Esophagus muscularis mucosa (tissue), 4 donors: ENCODE data around the gene SH3PXD2A. TPM values are rescaled to one million over a fixed set of nuclear protein-coding genes. Genes with fewer than 3 reads are reported as not detected.

Experiments used
- DNase-seq: peaks from one replicate; pipeline ENCODE4 v3.0.0-alpha.2; 2017; ENCODE audit errors: extremely low spot score
- H3K27ac ChIP-seq, 4 donors: fragments of 200-600 bp; sonication (generic); replicated peaks in 1 of 4; 1 replicate in 3 of 4; 2 replicates in 1 of 4; pipeline ENCODE4 v1.5.1; 2016 to 2019; ENCODE audit warnings: mild to moderate bottlenecking in 1 of 4
- H3K27me3 ChIP-seq, 4 donors: fragments of 200-600 bp; sonication (generic); one replicate each; pipeline versions ENCODE4 v1.5.1 to v1.6.0; 2016 to 2019
- H3K36me3 ChIP-seq, 4 donors: fragments of 200-600 bp; sonication (generic); one replicate each; pipeline ENCODE4 v1.5.1; 2016 to 2019
- H3K4me1 ChIP-seq, 4 donors: fragments of 200-600 bp; sonication (generic); one replicate each; pipeline ENCODE4 v1.5.1; 2016 to 2019
- H3K4me3 ChIP-seq, 4 donors: fragments of 200-600 bp; sonication (generic); 1 replicate in 2 of 4; 2 replicates in 2 of 4; pipeline ENCODE4 v1.5.1; 2016 to 2019; ENCODE audit warnings: mild to moderate bottlenecking in 4 of 4, moderate library complexity in 1 of 4
- H3K9me3 ChIP-seq, 4 donors: fragments of 200-600 bp; sonication (generic); 1 replicate in 3 of 4; 2 replicates in 1 of 4; pipeline ENCODE4 v1.5.1; 2016 to 2019
- CTCF ChIP-seq, 3 experiments: fragments of 200-600 bp in 2 of 3; fragments of 450-650 bp in 1 of 3; sonication (generic) in 2 of 3; IDR thresholded peaks; one replicate each; pipeline ENCODE4 v1.5.1; 2017 to 2019; ENCODE audit warnings: antibody characterized with exemption in 3 of 3, mild to moderate bottlenecking in 2 of 3, moderate library complexity in 1 of 3
- EP300 ChIP-seq: sonication (generic); formaldehyde crosslinking; IDR thresholded peaks from one replicate; pipeline ENCODE4 v1.6.1; 2017; ENCODE audit warnings: antibody characterized with exemption
- POLR2A ChIP-seq: fragments of 450-650 bp; IDR thresholded peaks from one replicate; pipeline ENCODE4 v1.6.1; 2017; ENCODE audit warnings: antibody characterized with exemption, moderate library complexity, mild to moderate bottlenecking, low read depth
- POLR2AphosphoS5 ChIP-seq, 2 donors: sonication (generic); formaldehyde crosslinking; IDR thresholded peaks; one replicate each; pipeline ENCODE4 v1.6.1; 2017; ENCODE audit warnings: antibody characterized with exemption in 2 of 2
- WGBS: methylation state at CpG from one replicate; pipeline ENCODE4 v1.1.5; 2018; 5-methylcytosine and 5-hydroxymethylcytosine counted together
- intact Hi-C: fragments of 100-400 bp; cut with DNase I; formaldehyde crosslinking; loops from one replicate; pipeline ENCODE4 v1.15.1; 2023
- small RNA-seq, 3 donors: library from RNA; depleted of rRNA; stranded (forward); fragments of <200 nt; gene quantifications; one replicate each; pipeline ENCODE3, GENCODE V24; 2016
- total RNA-seq, 4 donors: library from RNA; depleted of rRNA; stranded (reverse); fragments of >200 nt; gene quantifications; one replicate each; pipeline versions ENCODE4 v1.1.0 to v1.2.1, GENCODE V29; 2016

SH3PXD2A gene
- total RNA-seq, 4 donors from 2014 or later, result 30.5 to 69.3 (median 40.0) TPM

DNA sequence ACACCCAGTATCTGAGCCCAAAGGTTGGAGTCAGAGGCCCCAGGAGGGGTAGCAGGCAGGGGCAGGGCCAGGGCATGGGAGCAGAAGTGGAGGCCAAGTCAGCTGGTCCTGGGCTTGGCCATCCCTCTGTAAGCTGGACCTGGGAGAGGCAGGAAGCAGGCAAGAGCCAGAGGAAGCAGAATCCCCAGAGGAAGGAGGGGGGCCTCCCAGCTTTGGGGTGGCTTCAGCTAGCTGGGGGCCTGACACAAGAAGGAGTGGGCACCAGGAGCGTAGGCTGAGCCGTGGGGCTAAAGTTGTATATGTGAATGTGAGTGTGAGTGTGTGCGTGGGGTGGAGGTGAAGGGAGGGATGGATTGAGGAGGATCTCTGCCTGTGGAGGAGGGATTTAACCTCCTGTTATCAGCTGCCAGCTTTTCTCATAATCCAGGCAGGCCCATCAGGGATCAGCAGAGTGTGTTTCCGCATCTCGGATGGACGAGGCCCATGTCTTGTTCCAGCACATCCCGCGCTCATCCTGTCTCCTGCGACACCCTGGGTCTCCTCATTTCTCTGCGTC lies 307.9 kb downstream of the SH3PXD2A start:
- no peaks in the 10 kb centered on the region for H3K27me3 ChIP-seq
- 87% methylated on average over 10 of the region's 10 CpGs for WGBS
- H3K27ac ChIP-seq, result no peak overlapping the region

GRCh38 chr10:103546401-103546800 lies 309.0 kb downstream of the SH3PXD2A start:
- 90% methylated on average over 1 of the region's 1 CpG for WGBS
- peaks cover 11 to 21% (median 14%) of the 10 kb centered on the region in 4 donors for H3K4me1 ChIP-seq
- TF ChIP-seq POLR2A (no peak), EP300 (no peak), POLR2AphosphoS5 (IDR thresholded peaks at IDR 0.05) (no peak), CTCF (IDR thresholded peaks at IDR 0.05) (no peak)
- H3K9me3 ChIP-seq, result no peaks in the 10 kb centered on the region
- no peak for DNase-seq
- no peaks in the 10 kb centered on the region for H3K27me3 ChIP-seq
- no peak overlapping the region for H3K27ac ChIP-seq
- intact Hi-C loops, result no loop called here
- no peaks in the 10 kb centered on the region for H3K36me3 ChIP-seq
- no peak overlapping the region for H3K4me3 ChIP-seq

More for the DNA sequence above, 307.9 kb downstream of the SH3PXD2A start:
- peaks cover 10 to 19% (median 14%) of the 10 kb centered on the region in 4 donors for H3K4me1 ChIP-seq
- H3K9me3 ChIP-seq, result no peaks in the 10 kb centered on the region
- no peak for DNase-seq
- intact Hi-C loops, result no loop called here
- H3K4me3 ChIP-seq, result no peak overlapping the region
- no peak for TF ChIP-seq EP300
- no peaks in the 10 kb centered on the region for H3K36me3 ChIP-seq

GRCh38 chr10:103545771-103546281 lies 309.6 kb downstream of the SH3PXD2A start:
- no peak for DNase-seq
- Histone ChIP-seq H3K4me1 (peaks cover 11 to 21% (median 14%) of the 10 kb centered on the region in 4 donors), H3K4me3 (no peak overlapping the region), H3K36me3 (no peaks in the 10 kb centered on the region), H3K27me3 (no peaks in the 10 kb centered on the region), H3K27ac (no peak overlapping the region), H3K9me3 (no peaks in the 10 kb centered on the region)
- 94% methylated on average over 4 of the region's 4 CpGs for WGBS
- intact Hi-C loops, result no loop called here
- TF ChIP-seq EP300 (no peak), POLR2AphosphoS5 (IDR thresholded peaks at IDR 0.05) (no peak), CTCF (IDR thresholded peaks at IDR 0.05) (no peak), POLR2A (no peak)

- WGBS, result no CpG with 5 or more reads among the region's 1 CpG
- Histone ChIP-seq H3K27ac (no peak overlapping the region), H3K4me3 (no peak overlapping the region), H3K36me3 (no peaks in the 10 kb centered on the region), H3K9me3 (no peaks in the 10 kb centered on the region), H3K4me1 (peaks cover 11 to 21% (median 14%) of the 10 kb centered on the region in 4 donors), H3K27me3 (no peaks in the 10 kb centered on the region)
- intact Hi-C loops, result no loop called here
- TF ChIP-seq POLR2A (no peak), CTCF (IDR thresholded peaks at IDR 0.05) (no peak), EP300 (no peak), POLR2AphosphoS5 (IDR thresholded peaks at IDR 0.05) (no peak)
- no peak for DNase-seq
Observed at GRCh38 chr10:103545366-103545765, 310.0 kb downstream of the SH3PXD2A start.

GRCh38 chr10:103544657-103545310 lies 310.6 kb downstream of the SH3PXD2A start:
- no peak for TF ChIP-seq POLR2A
- no peak for TF ChIP-seq CTCF (IDR thresholded peaks at IDR 0.05)
- no peak for TF ChIP-seq POLR2AphosphoS5 (IDR thresholded peaks at IDR 0.05)
- TF ChIP-seq EP300, result no peak
- H3K9me3 ChIP-seq, result no peaks in the 10 kb centered on the region
- H3K4me1 ChIP-seq, result peaks cover 11 to 21% (median 14%) of the 10 kb centered on the region in 4 donors
- no peak overlapping the region for H3K4me3 ChIP-seq
- 84% methylated on average over 8 of the region's 8 CpGs for WGBS
- intact Hi-C loops, result no loop called here
- H3K27ac ChIP-seq, result no peak overlapping the region
- no peaks in the 10 kb centered on the region for H3K36me3 ChIP-seq
- no peaks in the 10 kb centered on the region for H3K27me3 ChIP-seq
- no peak for DNase-seq

Small RNA genes within 50 kb of the gene (small RNA-seq; reads per million reads assigned to genes)
- 0 reads per million in 3 donors for gene RF00019

Other genes starting within 250 kb of the SH3PXD2A start
- 10 to 100 TPM; 18.7 to 27.7 (median 24.9) TPM for gene STN1, start 62.6 kb upstream of the SH3PXD2A start, total RNA-seq
- 100 to 1,000 TPM in 2 of 4 donors, 10 to 100 TPM in 2; 83.1 to 105 (median 102) TPM for gene SLK, start 111.6 kb upstream of the SH3PXD2A start, total RNA-seq
- under 1 TPM in 3 of 4 donors, not detected in 1; 0.17 to 0.29 (median 0.26) TPM for gene COL17A1, start 230.3 kb upstream of the SH3PXD2A start, total RNA-seq